GM12878 (cell line): ENCODE results near the gene CXorf65. TPM values are rescaled to one million over a fixed set of nuclear protein-coding genes. Genes with fewer than 3 reads are reported as not detected.

Experiments
- ATAC-seq: fragments of 200-7000 bp; cut with Tn5 transposase; 3 replicates; pipeline ENCODE4 v1.9.1; 2020; ENCODE audit warnings: mild to moderate bottlenecking, moderate library complexity
- BruUV-seq: library from RNA; stranded (reverse); fragments of 400-500 nt; replicated peaks from 2 replicates; lab custom pipeline; 2021; lab: Mats Ljungman, UMichigan
- CTCF ChIA-PET: fragments of 300-600 bp; sonication (Branson Sonifier 250); formaldehyde crosslinking; extraction: SDS; loops from one replicate; lab custom pipeline; 2021; ENCODE audit warnings: inconsistent platforms; lab: Yijun Ruan, JAX
- POLR2A ChIA-PET: fragments of 350-600 bp; formaldehyde crosslinking; extraction: SDS; loops from one replicate; lab custom pipeline; 2021; ENCODE audit warnings: inconsistent platforms; lab: Charles Lee
- RAD21 ChIA-PET: fragments of 300-600 bp; sonication (Branson Sonifier 250); formaldehyde crosslinking; loops from one replicate; lab custom pipeline; 2023; ENCODE audit warnings: antibody characterized with exemption; ENCODE audit not compliant: unreplicated experiment; lab: Charles Lee
- SMC1A ChIA-PET: fragments of 300-600 bp; sonication (Branson Sonifier 250); formaldehyde crosslinking; loops from one replicate; lab custom pipeline; 2023; ENCODE audit not compliant: unreplicated experiment, uncharacterized antibody; lab: Charles Lee
- DNase-seq: peaks from one replicate; pipeline ENCODE4 v3.0.0-alpha.2; 2011; ENCODE audit warnings: low read depth, low spot score
- FAIRE-seq: peaks from 3 replicates; lab custom pipeline; 2011; peaks lifted over from hg19 to GRCh38; lab: Jason Lieb, UNC
- H2AFZ ChIP-seq: 2 replicates; pipeline ENCODE4 v1.6.0; 2011; ENCODE audit warnings: low read depth, low read length, control low read depth; ENCODE audit not compliant: control insufficient read depth
- H3K27ac ChIP-seq: 2 replicates; pipeline ENCODE4 v1.5.1; 2011; ENCODE audit warnings: control low read depth; ENCODE audit not compliant: control insufficient read depth, insufficient read depth
- H3K27me3 ChIP-seq, 2 experiments: replicated peaks in 1 of 2; 2 replicates each; pipeline versions ENCODE4 v1.6.0 to v1.6.1; 2011; ENCODE audit warnings: low read length in 1 of 2; ENCODE audit not compliant: control insufficient read depth in 2 of 2, insufficient read depth in 2 of 2
- H3K36me3 ChIP-seq, 2 experiments: 2 replicates each; pipeline ENCODE4 v1.5.1; 2011; ENCODE audit warnings: low read length in 1 of 2; ENCODE audit not compliant: control insufficient read depth in 2 of 2, insufficient read depth in 2 of 2
- H3K4me1 ChIP-seq: 2 replicates; pipeline ENCODE4 v1.6.1; 2011; ENCODE audit warnings: mild to moderate bottlenecking, low read length, moderate library complexity, mixed read lengths; ENCODE audit not compliant: control insufficient read depth, insufficient read depth
- H3K4me2 ChIP-seq: 2 replicates; pipeline ENCODE4 v1.6.0; 2011; ENCODE audit warnings: control low read depth; ENCODE audit not compliant: control insufficient read depth, insufficient read depth
- H3K4me3 ChIP-seq: fragments of 200-600 bp; sonication (generic); 2 replicates; pipeline ENCODE4 v1.5.1; 2016
- H3K79me2 ChIP-seq: 2 replicates; pipeline ENCODE4 v1.6.0; 2011; ENCODE audit warnings: low read length; ENCODE audit not compliant: control insufficient read depth, insufficient read depth
- H3K9ac ChIP-seq: 2 replicates; pipeline ENCODE4 v1.8.0; 2011; ENCODE audit warnings: low read length, control low read depth, mixed read lengths; ENCODE audit not compliant: control insufficient read depth, insufficient read depth
- H3K9me3 ChIP-seq: replicated peaks from 3 replicates; pipeline ENCODE4 v1.5.1; 2011; ENCODE audit warnings: mild to moderate bottlenecking, low read length; ENCODE audit not compliant: control insufficient read depth, insufficient read depth
- H4K20me1 ChIP-seq: 2 replicates; pipeline ENCODE4 v1.6.0; 2011; ENCODE audit not compliant: control insufficient read depth, insufficient read depth
- BMI1 ChIP-seq: fragments of 450-650 bp; IDR thresholded peaks from 2 replicates; pipeline ENCODE4 v1.6.1; 2016; ENCODE audit warnings: mild to moderate bottlenecking, moderate library complexity, borderline replicate concordance
- EGR1 ChIP-seq, 2 experiments: IDR thresholded peaks; 1 replicate in 1 of 2; 2 replicates in 1 of 2; pipeline ENCODE4 v1.6.1; 2011 to 2012; ENCODE audit warnings: low read depth in 2 of 2, low read length in 2 of 2, borderline replicate concordance in 1 of 2, mild to moderate bottlenecking in 1 of 2, moderate library complexity in 1 of 2
- HSF1 ChIP-seq: fragments of 150-350 bp; IDR thresholded peaks from 2 replicates; pipeline ENCODE4 v1.6.1; 2014; ENCODE audit warnings: mild to moderate bottlenecking, low read depth, low read length
- NR2F1 ChIP-seq: fragments of 450-650 bp; conservative IDR thresholded peaks from 2 replicates; pipeline ENCODE4 v1.6.1; 2017; ENCODE audit warnings: mild to moderate bottlenecking
- RELA ChIP-seq: fragments of 450-650 bp; IDR thresholded peaks from 2 replicates; pipeline ENCODE4 v1.8.0; 2014; ENCODE audit warnings: borderline replicate concordance; ENCODE audit not compliant: partially characterized antibody
- TCF3 ChIP-seq: IDR thresholded peaks from 2 replicates; pipeline ENCODE4 v1.6.1; 2012; ENCODE audit warnings: low read depth, mild to moderate bottlenecking, low read length, borderline replicate concordance; ENCODE audit not compliant: insufficient read depth
- TCF7 ChIP-seq: IDR thresholded peaks from 2 replicates; pipeline ENCODE4 v1.6.1; 2014; ENCODE audit warnings: antibody characterized with exemption, borderline replicate concordance
- WGBS: methylation state at CpG from one replicate; pipeline ENCODE4 v1.1.6; 2016; ENCODE audit warnings: low lambda C conversion rate; ENCODE audit not compliant: insufficient replicate concordance, insufficient coverage; ENCODE audit errors: missing lambda C conversion rate; 5-methylcytosine and 5-hydroxymethylcytosine counted together
- in situ Hi-C: fragments of 300-500 bp; cut with MboI; formaldehyde crosslinking; loops from 9 replicates; pipeline ENCODE4 v1.14.3; 2018; ENCODE audit warnings: mixed read lengths
- intact Hi-C: fragments of 100-400 bp; cut with micrococcal nuclease; formaldehyde crosslinking; loops from one replicate; pipeline ENCODE4 v1.14.2; 2022; ENCODE audit not compliant: unreplicated experiment
- polyA plus RNA-seq, 11 experiments: library from polyadenylated mRNA; depleted of rRNA in 4 of 11; unstranded in 6 of 11; stranded (reverse) in 5 of 11; fragments of >200 nt; fragmentation: Nextera tagmentation in 4 of 11; fragmentation: Illumina TruSeq in 1 of 11; extraction: Ambion mirVana in 4 of 11; extraction: Trizol in 1 of 11; gene quantifications; 1 replicate in 1 of 11; 2 replicates in 10 of 11; pipeline versions ENCODE4 v1.2.1 to v1.2.3, GENCODE V29; 2011 to 2016; ENCODE audit warnings: inconsistent platforms in 2 of 11, missing spikeins in 2 of 11, low read depth in 1 of 11
- total RNA-seq, 4 experiments: library from RNA; depleted of rRNA in 3 of 4; stranded (reverse); fragments of >200 nt in 3 of 4; fragmentation: Illumina TruSeq in 1 of 4; extraction: Trizol in 1 of 4; gene quantifications; 2 replicates each; pipeline versions ENCODE4 v1.2.1 to v1.2.3, GENCODE V29; 2013 to 2021
- TF ChIP-seq, protein P1 (sequence below): fragments of 450-650 bp; IDR thresholded peaks from 2 replicates; pipeline ENCODE4 v1.6.1; 2017; ENCODE audit warnings: antibody characterized with exemption, mild to moderate bottlenecking, moderate library complexity
- TF ChIP-seq, protein P2 (sequence below): fragments of 150-350 bp; IDR thresholded peaks from 2 replicates; pipeline ENCODE4 v1.6.1; 2016; ENCODE audit warnings: low read depth, low read length

The CXorf65 gene
- total and polyA plus RNA-seq, 10 of the 15 experiments (the other 5 are each of a cell fraction or from before 2014, with no cell fraction given), result 0.82 to 4.8 (median 2.3) TPM

DNA sequence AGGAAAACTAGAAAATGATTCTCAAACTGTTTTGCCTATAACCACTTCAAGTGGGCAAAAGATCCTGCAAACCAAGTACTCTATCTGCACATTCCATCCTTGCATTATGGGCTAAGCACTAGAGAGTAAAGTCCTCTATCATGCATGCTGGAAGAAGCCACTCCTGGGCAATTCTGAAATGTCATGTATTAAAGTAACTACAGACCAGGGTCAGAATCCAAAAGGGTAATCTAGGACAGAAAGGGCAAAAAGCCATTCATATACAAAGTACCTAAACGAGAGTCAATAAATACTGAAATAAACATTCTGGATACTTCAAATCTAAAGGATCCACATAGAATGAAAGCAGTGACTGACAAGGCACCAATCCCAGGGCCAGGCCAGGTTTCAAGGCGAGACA lies 39.5 kb downstream of the CXorf65 start:
- peak overlapping the region; percentile 78; the same call in 1 of the 2 replicates for H3K27ac ChIP-seq
- SMC1A ChIA-PET, result interaction anchor here (1.0 to 1.2 kb wide), 3 partner anchors 12 to 112 kb away, joined by 3 to 6 read pairs (median 3); no protein-coding TSS in a partner anchor
- POLR2A ChIA-PET, result interaction anchor here (1.1 kb wide), 1 partner anchor 14 kb away, joined by 6 read pairs; no protein-coding TSS in a partner anchor
- H3K4me2 ChIP-seq, result peak overlapping the region; percentile 69
- CTCF ChIA-PET, result interaction anchor here (0.6 kb wide), 1 partner anchor 111 kb away, joined by 3 read pairs; no protein-coding TSS in a partner anchor
- no peaks in the 10 kb centered on the region for H3K9me3 ChIP-seq
- H3K9ac ChIP-seq, result peak overlapping the region; percentile 73
- intact Hi-C loops (no loop called here), in situ Hi-C loops (no loop called here)
- H3K79me2 ChIP-seq, result peaks cover 14% of the 10 kb centered on the region
- H3K36me3 ChIP-seq, result no peaks in the 10 kb centered on the region
- BruUV-seq, result TSS peak; percentile 83
- DNase-seq (no peak), FAIRE-seq (no peak), ATAC-seq (no peak)
- TF ChIP-seq NR2F1 (no peak), TCF7 (no peak)
- TF ChIP-seq, protein P1, sequence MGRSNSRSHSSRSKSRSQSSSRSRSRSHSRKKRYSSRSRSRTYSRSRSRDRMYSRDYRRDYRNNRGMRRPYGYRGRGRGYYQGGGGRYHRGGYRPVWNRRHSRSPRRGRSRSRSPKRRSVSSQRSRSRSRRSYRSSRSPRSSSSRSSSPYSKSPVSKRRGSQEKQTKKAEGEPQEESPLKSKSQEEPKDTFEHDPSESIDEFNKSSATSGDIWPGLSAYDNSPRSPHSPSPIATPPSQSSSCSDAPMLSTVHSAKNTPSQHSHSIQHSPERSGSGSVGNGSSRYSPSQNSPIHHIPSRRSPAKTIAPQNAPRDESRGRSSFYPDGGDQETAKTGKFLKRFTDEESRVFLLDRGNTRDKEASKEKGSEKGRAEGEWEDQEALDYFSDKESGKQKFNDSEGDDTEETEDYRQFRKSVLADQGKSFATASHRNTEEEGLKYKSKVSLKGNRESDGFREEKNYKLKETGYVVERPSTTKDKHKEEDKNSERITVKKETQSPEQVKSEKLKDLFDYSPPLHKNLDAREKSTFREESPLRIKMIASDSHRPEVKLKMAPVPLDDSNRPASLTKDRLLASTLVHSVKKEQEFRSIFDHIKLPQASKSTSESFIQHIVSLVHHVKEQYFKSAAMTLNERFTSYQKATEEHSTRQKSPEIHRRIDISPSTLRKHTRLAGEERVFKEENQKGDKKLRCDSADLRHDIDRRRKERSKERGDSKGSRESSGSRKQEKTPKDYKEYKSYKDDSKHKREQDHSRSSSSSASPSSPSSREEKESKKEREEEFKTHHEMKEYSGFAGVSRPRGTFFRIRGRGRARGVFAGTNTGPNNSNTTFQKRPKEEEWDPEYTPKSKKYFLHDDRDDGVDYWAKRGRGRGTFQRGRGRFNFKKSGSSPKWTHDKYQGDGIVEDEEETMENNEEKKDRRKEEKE, result no peak
- no peak overlapping the region for H2AFZ ChIP-seq
- 0% methylated on average over 2 of the region's 2 CpGs for WGBS
- RAD21 ChIA-PET, result interaction anchor here (0.7 kb wide), 1 partner anchor 780 kb away, joined by 3 read pairs; no protein-coding TSS in a partner anchor
- no peaks in the 10 kb centered on the region for H4K20me1 ChIP-seq
- no peaks in the 10 kb centered on the region for H3K27me3 ChIP-seq
- H3K4me3 ChIP-seq, result peak overlapping the region; percentile 77
- H3K4me1 ChIP-seq, result no peaks in the 10 kb centered on the region

DNA sequence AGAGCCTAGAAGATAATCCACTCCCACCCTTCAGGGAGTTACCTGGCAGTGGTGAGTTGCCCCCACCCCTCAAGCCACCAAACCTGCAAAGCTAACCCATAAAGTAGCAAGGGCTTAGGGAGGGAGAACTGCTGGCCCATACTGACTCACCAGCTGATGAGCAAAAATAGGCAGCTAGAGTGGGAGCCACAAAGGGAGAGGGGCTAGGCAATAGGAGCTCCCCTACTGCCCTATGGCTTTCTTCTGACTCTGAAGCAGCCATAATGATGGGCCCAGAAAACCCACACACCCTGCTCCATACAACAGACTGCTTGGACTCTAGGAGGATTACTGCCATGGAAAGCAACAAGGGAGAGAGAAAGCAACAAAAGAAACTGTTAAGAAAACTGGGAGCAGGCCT lies 46.4 kb downstream of the CXorf65 start:
- intact Hi-C loops (no loop called here), in situ Hi-C loops (no loop called here)
- Histone ChIP-seq H3K9ac (no peak overlapping the region), H3K27me3 (no peaks in the 10 kb centered on the region), H3K4me3 (no peak overlapping the region), H3K36me3 (peaks cover 2 to 4% of the 10 kb centered on the region in 2 experiments; a peak in 2 of 4 replicates), H3K9me3 (no peaks in the 10 kb centered on the region), H3K27ac (no peak overlapping the region), H4K20me1 (no peaks in the 10 kb centered on the region), H3K4me2 (no peak overlapping the region), H3K4me1 (no peaks in the 10 kb centered on the region), H3K79me2 (no peaks in the 10 kb centered on the region), H2AFZ (no peak overlapping the region)
- FAIRE-seq (no peak), DNase-seq (no peak), ATAC-seq (no peak)
- ChIA-PET RAD21 (no interaction called here), SMC1A (no interaction called here), POLR2A (no interaction called here), CTCF (no interaction called here)
- BruUV-seq, result no TSS peak
- TF ChIP-seq RELA (no peak), BMI1 (no peak), HSF1 (no peak), EGR1 (IDR thresholded peaks at IDR 0.05; ENCODE audit: borderline replicate concordance in 1 of 2, low read depth in 2 of 2, low read length in 2 of 2) (no peak), TCF3 (no peak)
- TF ChIP-seq, protein P2, sequence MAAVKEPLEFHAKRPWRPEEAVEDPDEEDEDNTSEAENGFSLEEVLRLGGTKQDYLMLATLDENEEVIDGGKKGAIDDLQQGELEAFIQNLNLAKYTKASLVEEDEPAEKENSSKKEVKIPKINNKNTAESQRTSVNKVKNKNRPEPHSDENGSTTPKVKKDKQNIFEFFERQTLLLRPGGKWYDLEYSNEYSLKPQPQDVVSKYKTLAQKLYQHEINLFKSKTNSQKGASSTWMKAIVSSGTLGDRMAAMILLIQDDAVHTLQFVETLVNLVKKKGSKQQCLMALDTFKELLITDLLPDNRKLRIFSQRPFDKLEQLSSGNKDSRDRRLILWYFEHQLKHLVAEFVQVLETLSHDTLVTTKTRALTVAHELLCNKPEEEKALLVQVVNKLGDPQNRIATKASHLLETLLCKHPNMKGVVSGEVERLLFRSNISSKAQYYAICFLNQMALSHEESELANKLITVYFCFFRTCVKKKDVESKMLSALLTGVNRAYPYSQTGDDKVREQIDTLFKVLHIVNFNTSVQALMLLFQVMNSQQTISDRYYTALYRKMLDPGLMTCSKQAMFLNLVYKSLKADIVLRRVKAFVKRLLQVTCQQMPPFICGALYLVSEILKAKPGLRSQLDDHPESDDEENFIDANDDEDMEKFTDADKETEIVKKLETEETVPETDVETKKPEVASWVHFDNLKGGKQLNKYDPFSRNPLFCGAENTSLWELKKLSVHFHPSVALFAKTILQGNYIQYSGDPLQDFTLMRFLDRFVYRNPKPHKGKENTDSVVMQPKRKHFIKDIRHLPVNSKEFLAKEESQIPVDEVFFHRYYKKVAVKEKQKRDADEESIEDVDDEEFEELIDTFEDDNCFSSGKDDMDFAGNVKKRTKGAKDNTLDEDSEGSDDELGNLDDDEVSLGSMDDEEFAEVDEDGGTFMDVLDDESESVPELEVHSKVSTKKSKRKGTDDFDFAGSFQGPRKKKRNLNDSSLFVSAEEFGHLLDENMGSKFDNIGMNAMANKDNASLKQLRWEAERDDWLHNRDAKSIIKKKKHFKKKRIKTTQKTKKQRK, result no peak
